Sigmoid colon (tissue), 7 donors: ENCODE measurements around the gene PLEKHG3. TPM values are rescaled to one million over a fixed set of nuclear protein-coding genes. Genes with fewer than 3 reads are reported as not detected.

Experiments used
- DNase-seq: peaks from one replicate; pipeline ENCODE4 v3.0.0-alpha.2; 2019
- H3K27ac ChIP-seq, 4 donors: fragments of 200-600 bp; sonication (generic); one replicate each; pipeline ENCODE4 v1.5.1; 2016 to 2019; ENCODE audit warnings: mild to moderate bottlenecking in 1 of 4
- H3K27me3 ChIP-seq, 3 donors: fragments of 200-600 bp; sonication (generic); one replicate each; pipeline ENCODE4 v1.5.1; 2019; ENCODE audit warnings: mild to moderate bottlenecking in 1 of 3
- H3K36me3 ChIP-seq, 4 donors: fragments of 200-600 bp; sonication (generic); one replicate each; pipeline ENCODE4 v1.5.1; 2016 to 2019
- H3K4me1 ChIP-seq, 4 donors: fragments of 200-600 bp; sonication (generic); one replicate each; pipeline ENCODE4 v1.5.1; 2017 to 2019
- H3K4me3 ChIP-seq, 4 donors: fragments of 200-600 bp; sonication (generic); one replicate each; pipeline ENCODE4 v1.5.1; 2017 to 2019; ENCODE audit warnings: mild to moderate bottlenecking in 2 of 4, moderate library complexity in 1 of 4
- H3K9me3 ChIP-seq, 4 donors: fragments of 200-600 bp in 3 of 4; sonication (generic) in 3 of 4; one replicate each; pipeline versions ENCODE4 v1.5.1 to v1.6.1; 2013 to 2019
- EP300 ChIP-seq, 4 donors: sonication (generic); formaldehyde crosslinking; IDR thresholded peaks; one replicate each; pipeline ENCODE4 v1.6.1; 2017; ENCODE audit warnings: antibody characterized with exemption in 4 of 4
- POLR2A ChIP-seq, 2 donors: fragments of 450-650 bp; IDR thresholded peaks; one replicate each; pipeline ENCODE4 v1.6.1; 2016; ENCODE audit warnings: antibody characterized with exemption in 2 of 2, mild to moderate bottlenecking in 2 of 2, moderate library complexity in 2 of 2
- POLR2AphosphoS5 ChIP-seq, 4 donors: sonication (generic); formaldehyde crosslinking; IDR thresholded peaks; one replicate each; pipeline ENCODE4 v1.6.1; 2017; ENCODE audit warnings: antibody characterized with exemption in 4 of 4
- WGBS, 2 donors: extraction: QIAGEN DNeasy Blood & Tissue Kit; methylation state at CpG; one replicate each; pipeline ENCODE4 v1.1.7; 2013; 5-methylcytosine and 5-hydroxymethylcytosine counted together
- intact Hi-C: fragments of 100-400 bp; cut with DNase I; formaldehyde crosslinking; loops from one replicate; pipeline ENCODE4 v1.15.1; 2023
- polyA plus RNA-seq, 3 donors: library from polyadenylated mRNA; stranded (reverse); fragments of 200-250 nt; gene quantifications; one replicate each; pipeline ENCODE4 v1.2.3, GENCODE V29; 2013
- total RNA-seq, 4 donors: library from RNA; depleted of rRNA; stranded (reverse); fragments of >200 nt; gene quantifications; one replicate each; pipeline ENCODE4 v1.1.0, GENCODE V29; 2016
- TF ChIP-seq, protein P1 (sequence below), 4 experiments: fragments of 450-650 bp in 3 of 4; fragments of 200-600 bp in 1 of 4; IDR thresholded peaks; one replicate each; pipeline ENCODE4 v1.5.1; 2016 to 2019; ENCODE audit warnings: antibody characterized with exemption in 4 of 4, mild to moderate bottlenecking in 3 of 4, moderate library complexity in 2 of 4
- donor health status: healthy with polysubstance abuse.
- donor health status: Bipolar disorder and iron deficiency.
- donor health status: healthy.

Gene PLEKHG3
- total and polyA plus RNA-seq, 7 donors, result 16.9 to 67.9 (median 34.4) TPM

DNA sequence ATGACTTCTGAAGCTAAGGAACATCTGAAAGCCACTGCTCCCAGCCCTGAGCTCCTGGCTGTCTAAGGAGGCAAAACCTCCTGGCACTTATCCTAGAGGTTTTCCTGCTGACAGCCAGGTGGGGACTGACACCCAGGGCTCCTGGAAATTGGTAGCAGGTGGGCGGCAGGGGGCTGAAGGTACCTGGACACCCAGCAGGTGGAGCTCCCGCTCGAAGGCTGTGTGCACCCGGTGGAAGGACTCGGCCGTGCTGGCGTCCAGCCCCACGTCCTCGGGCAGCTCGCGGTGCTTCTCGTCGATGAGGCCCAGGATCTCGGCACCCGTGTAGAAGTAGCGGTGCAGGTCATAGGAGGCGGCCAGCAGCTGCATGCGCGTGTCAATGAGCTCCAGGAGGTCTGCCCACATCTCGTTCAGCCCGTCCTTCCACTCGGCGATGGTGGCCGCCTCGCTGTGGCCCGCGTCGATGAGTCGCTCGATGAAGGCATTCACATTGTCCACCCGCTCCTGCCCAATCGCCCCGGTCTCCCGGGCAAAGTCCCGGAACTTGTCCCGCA lies 68.2 kb downstream of the PLEKHG3 start:
- no peaks in the 10 kb centered on the region for H3K27me3 ChIP-seq
- intact Hi-C loops, result no loop called here
- TF ChIP-seq POLR2AphosphoS5 (IDR thresholded peaks at IDR 0.05) (no peak), EP300 (IDR thresholded peaks at IDR 0.05) (no peak), POLR2A (IDR thresholded peaks at IDR 0.05) (no peak)
- TF ChIP-seq, protein P1, sequence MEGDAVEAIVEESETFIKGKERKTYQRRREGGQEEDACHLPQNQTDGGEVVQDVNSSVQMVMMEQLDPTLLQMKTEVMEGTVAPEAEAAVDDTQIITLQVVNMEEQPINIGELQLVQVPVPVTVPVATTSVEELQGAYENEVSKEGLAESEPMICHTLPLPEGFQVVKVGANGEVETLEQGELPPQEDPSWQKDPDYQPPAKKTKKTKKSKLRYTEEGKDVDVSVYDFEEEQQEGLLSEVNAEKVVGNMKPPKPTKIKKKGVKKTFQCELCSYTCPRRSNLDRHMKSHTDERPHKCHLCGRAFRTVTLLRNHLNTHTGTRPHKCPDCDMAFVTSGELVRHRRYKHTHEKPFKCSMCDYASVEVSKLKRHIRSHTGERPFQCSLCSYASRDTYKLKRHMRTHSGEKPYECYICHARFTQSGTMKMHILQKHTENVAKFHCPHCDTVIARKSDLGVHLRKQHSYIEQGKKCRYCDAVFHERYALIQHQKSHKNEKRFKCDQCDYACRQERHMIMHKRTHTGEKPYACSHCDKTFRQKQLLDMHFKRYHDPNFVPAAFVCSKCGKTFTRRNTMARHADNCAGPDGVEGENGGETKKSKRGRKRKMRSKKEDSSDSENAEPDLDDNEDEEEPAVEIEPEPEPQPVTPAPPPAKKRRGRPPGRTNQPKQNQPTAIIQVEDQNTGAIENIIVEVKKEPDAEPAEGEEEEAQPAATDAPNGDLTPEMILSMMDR (IDR thresholded peaks at IDR 0.05), result no peak
- WGBS, 2 donors, result 95 to 97% methylated on average over 36 of the region's 36 CpGs
- no peak overlapping the region for H3K4me3 ChIP-seq
- no peak overlapping the region for H3K27ac ChIP-seq
- peak; percentile 44 for DNase-seq
- H3K4me1 ChIP-seq, result peaks cover 0 to under 1% (median 0%) of the 10 kb centered on the region in 4 donors
- no peaks in the 10 kb centered on the region for H3K36me3 ChIP-seq
- H3K9me3 ChIP-seq, result no peaks in the 10 kb centered on the region

DNA sequence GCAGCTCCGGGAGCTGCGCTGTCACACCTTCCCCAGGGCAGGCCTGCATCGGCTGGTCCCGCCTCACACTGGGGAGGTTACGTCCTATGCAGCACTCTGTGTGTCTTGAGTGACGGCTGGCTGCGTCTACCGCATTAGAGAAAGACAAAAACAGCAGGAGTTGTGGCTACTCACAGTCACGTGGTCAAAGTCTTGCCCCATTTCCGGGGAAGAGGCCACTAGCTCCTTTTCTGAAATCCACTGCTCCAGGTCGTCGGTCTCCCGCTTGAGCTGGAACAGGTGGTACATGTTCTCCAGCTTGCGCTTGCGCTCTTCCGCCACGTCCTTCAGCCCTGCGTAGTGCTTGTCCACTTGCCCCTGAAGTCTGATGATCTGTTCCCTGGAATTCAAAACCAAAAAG lies 68.8 kb downstream of the PLEKHG3 start:
- TF ChIP-seq EP300 (IDR thresholded peaks at IDR 0.05) (no peak), POLR2AphosphoS5 (IDR thresholded peaks at IDR 0.05) (no peak), POLR2A (IDR thresholded peaks at IDR 0.05) (no peak)
- TF ChIP-seq, protein P1 (IDR thresholded peaks at IDR 0.05), result no peak
- Histone ChIP-seq H3K4me3 (no peak overlapping the region), H3K27ac (no peak overlapping the region), H3K36me3 (no peaks in the 10 kb centered on the region), H3K27me3 (no peaks in the 10 kb centered on the region), H3K4me1 (peaks cover 0 to 6% (median 4%) of the 10 kb centered on the region in 4 donors), H3K9me3 (no peaks in the 10 kb centered on the region)
- intact Hi-C loops, result no loop called here
- DNase-seq, result no peak
- 95 to 97% methylated on average over 18 of the region's 18 CpGs for WGBS, 2 donors

DNA sequence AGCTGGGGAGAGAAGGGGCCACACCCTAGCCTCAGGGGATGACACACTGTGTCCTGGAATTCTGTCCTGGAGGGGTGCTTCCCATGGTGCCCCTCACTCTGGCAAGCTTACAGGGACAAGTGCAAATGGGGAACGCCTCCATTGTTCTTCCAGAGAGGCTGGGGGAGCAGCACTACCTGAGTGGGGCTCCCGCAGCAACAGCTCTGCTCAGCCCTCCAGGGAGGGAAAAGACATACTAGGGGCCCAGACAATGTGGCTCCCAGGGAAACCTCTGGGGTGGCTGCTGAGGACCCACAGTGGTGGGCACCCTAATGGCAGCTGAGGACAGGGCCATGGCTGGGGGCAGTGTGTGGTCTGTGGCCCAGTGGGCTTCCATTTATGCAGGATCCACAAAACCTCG lies 69.4 kb downstream of the PLEKHG3 start:
- 95 to 97% methylated on average over 3 of the region's 3 CpGs for WGBS, 2 donors
- no peak for DNase-seq
- TF ChIP-seq POLR2A (IDR thresholded peaks at IDR 0.05), result no peak
- TF ChIP-seq, protein P1 (IDR thresholded peaks at IDR 0.05), result no peak
- no peak for TF ChIP-seq POLR2AphosphoS5 (IDR thresholded peaks at IDR 0.05)
- no peak for TF ChIP-seq EP300 (IDR thresholded peaks at IDR 0.05)
- Histone ChIP-seq H3K4me3 (no peak overlapping the region), H3K36me3 (no peaks in the 10 kb centered on the region), H3K27ac (no peak overlapping the region), H3K27me3 (no peaks in the 10 kb centered on the region), H3K9me3 (no peaks in the 10 kb centered on the region), H3K4me1 (peaks cover 0 to 9% (median 5%) of the 10 kb centered on the region in 4 donors)
- intact Hi-C loops, result no loop called here

DNA sequence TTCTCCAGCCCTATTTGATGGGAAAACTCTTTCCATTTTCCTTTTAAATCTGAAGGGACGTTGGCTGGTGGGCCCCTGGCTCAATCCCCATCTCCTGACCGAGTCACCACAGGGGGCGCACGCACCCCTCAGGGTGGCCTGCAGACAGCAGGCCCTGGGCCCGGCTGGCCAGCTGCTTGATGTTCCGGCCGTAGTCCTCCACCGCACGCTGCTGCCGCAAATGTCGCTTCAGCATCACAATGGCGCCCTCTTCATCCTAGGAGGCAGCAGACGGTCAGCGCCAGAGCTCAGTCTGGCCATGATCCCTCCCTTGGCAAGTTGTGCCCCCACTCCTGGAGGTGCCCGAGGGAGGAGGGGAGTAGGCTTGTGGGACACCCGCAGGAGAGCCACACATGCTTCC lies 70.0 kb downstream of the PLEKHG3 start:
- intact Hi-C loops, result no loop called here
- no peaks in the 10 kb centered on the region for H3K36me3 ChIP-seq
- TF ChIP-seq, protein P1 (IDR thresholded peaks at IDR 0.05), result no peak
- TF ChIP-seq POLR2AphosphoS5 (IDR thresholded peaks at IDR 0.05) (no peak), POLR2A (IDR thresholded peaks at IDR 0.05) (no peak)
- 95 to 96% methylated on average over 16 of the region's 16 CpGs for WGBS, 2 donors
- peak; percentile 55 for DNase-seq
- peaks cover 0 to 9% (median 5%) of the 10 kb centered on the region in 4 donors for H3K4me1 ChIP-seq
- no peaks in the 10 kb centered on the region for H3K9me3 ChIP-seq
- H3K4me3 ChIP-seq, result no peak overlapping the region
- H3K27me3 ChIP-seq, result no peaks in the 10 kb centered on the region
- H3K27ac ChIP-seq, result no peak overlapping the region
